GM12873 (cell line): ENCODE results near the gene BASP1.

Experiments
- CTCF ChIP-seq: IDR thresholded peaks from 2 replicates; pipeline ENCODE4 v1.5.1; 2012; ENCODE audit warnings: low read depth, mild to moderate bottlenecking, moderate library complexity, low read length, control low read depth; ENCODE audit not compliant: insufficient read depth; ENCODE audit errors: missing control alignments

Gene BASP1

DNA sequence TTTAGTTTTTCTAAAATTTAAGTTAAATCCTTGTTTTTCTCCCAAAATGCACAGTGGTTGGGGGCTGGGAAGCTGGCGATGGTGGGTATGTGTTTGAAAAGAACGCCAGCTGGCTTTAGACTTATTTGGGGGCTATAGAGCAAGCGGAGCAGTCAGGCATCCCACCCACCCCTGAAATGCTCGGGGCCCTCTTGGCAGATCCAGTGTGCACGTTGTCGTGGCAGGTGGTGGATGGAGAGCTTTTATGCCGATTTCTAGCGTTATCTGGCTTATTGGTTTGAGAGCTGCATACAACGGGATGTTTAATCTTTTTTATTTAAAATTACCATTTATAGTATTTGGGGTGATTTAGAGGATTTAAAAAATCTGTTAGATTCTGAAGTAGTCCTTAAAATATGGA, 8.1 kb downstream of the BASP1 start:
- TF ChIP-seq CTCF = no peak

GRCh38 chr5:17227868-17228267, 10.4 kb downstream of the BASP1 start:
- no peak for TF ChIP-seq CTCF

GRCh38 chr5:17228821-17229291, 11.4 kb downstream of the BASP1 start:
- no peak for TF ChIP-seq CTCF

GRCh38 chr5:17229313-17229712, 11.9 kb downstream of the BASP1 start:
- no peak for TF ChIP-seq CTCF

GRCh38 chr5:17230191-17230590, 12.8 kb downstream of the BASP1 start:
- TF ChIP-seq CTCF = no peak

- no peak for TF ChIP-seq CTCF
Measured at GRCh38 chr5:17230808-17231525, 13.5 kb downstream of the BASP1 start.

- no peak for TF ChIP-seq CTCF
Measured at GRCh38 chr5:17232405-17232804, 15.0 kb downstream of the BASP1 start.

DNA sequence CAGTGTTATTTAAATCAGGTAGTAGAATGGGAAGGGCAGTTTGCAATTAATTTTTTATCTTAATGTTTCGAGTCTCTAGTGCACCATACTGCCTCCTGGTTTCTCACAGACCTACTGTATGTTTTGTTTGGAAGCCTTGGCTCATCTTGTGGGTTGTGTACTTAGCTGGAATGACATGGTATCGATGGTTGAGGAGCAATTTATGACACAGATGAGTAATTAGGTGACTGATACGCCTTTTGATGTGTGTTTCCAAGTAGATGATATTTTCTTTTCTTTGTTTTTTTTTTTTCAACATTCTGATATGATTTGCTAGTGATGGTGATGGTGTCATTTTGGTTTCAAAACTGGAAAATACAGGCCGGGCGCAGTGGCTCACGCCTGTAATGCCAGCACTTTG, 16.1 kb downstream of the BASP1 start:
- TF ChIP-seq CTCF = no peak
